GM18907 (cell line): Measurements from ENCODE around the gene GPR65.
"Not testable (repeated sequence)": the region's sequence is repeated elsewhere in the genome, so short reads cannot be mapped to it uniquely, and the experiment has no call there.

ENCODE experiments used
- ATAC-seq: cut with Tn5 transposase; IDR thresholded peaks from one replicate; pipeline ENCODE4 v1.9.1; 2021; ENCODE audit warnings: mild to moderate bottlenecking, moderate library complexity; ENCODE audit not compliant: unreplicated experiment

The GPR65 gene

DNA sequence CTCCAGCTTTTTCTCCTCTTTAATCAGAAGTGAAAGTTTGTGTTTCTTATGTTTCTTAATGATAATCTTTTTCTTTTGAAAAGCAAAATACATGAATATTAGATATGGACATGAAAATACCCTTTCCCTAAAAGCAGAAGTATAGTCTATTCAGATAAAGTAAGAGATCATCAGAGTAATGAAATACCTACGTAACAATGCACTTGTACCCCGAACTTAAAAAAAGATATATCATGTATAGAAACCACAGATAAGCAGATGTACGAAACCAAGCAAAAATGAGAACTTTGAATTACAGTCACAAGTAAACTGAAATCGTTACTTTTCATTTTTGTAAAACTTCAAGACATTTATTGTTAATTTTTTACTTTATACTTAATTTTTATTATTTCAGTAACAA lies 1.5 kb upstream of the GPR65 start:
- ATAC-seq, result no peak

DNA sequence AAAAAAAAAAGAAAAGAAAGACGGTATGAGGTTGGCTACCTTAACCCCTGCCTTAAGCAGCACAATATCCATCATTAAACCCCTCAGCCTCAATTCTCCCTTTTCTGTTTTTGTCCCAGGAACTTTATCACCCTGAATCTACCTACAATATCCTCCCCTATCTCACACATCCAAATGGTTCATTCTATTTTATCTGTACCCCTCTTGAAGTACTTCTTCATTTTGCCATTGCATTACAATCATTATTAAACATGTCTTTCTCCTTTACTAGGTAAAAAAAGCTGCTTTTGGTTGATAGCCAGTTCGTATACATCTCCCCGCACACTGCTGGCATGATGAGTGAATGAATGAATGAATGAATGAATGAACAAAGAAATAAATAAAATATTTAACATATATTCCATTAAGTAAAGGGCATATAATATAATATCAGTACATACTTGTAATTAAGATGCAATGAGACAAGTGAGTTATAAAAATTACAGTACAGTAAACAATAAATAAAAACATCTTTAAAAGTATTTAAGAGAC lies 364 bp upstream of the GPR65 start:
- no peak for ATAC-seq

DNA sequence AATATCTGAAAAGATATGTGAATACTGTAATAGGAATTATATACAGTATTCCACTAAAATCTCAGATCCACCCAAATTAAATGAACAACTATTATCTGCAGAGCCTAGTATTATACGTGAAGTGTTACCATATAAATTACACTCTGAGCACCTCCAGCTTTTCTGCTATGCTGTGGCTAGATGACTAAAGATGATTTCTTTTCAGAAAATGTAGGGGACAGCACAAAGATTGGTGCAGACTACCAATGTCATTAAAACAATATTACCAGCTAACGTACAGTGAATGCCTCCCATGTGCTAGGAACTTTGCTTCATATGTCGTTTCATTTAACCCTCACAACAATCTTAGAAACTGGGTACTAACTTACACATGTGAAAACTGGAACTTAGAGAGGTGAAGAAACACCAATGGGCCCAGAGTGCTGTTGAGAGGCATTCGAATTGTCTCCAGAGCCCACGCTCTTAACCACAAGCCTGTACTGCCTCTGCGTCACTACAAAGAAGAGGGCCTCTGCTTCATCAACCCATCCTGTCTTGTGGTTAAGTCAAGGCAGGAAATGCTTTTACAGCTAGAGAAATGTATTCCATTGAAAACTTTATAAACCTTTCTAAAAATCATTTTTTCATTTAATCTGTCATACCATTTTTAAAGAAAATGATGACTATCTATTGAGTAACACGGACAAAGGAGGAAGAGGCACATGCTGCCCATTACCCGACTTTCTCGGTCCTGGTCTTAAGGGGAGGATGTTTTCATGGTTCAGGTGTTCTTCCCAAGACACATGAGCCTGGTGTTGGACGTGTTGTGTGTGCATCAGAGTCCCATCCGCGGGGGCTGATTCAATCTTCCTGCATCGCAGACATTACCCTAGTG lies 1.3 kb downstream of the GPR65 start:
- ATAC-seq, result peak; percentile 93

DNA sequence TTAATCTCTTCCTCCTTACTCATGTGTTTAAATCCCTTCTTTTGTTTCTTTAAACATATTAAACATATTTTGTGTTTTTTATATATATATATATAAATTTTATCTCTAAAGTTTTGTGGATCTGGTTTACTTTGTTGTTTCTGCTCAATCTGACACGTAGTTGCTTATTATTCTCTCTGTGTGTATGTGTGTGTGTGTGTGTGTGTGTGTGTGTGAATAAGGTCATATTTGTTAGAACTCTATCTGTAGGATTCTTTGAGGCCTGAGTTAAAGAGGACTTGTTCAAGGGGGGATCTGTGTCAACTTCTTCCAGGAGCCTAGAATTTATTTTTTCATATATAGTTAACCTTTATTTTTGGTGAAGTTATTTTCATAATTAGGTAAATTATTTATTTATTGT lies 2.7 kb downstream of the GPR65 start:
- ATAC-seq, result no peak

DNA sequence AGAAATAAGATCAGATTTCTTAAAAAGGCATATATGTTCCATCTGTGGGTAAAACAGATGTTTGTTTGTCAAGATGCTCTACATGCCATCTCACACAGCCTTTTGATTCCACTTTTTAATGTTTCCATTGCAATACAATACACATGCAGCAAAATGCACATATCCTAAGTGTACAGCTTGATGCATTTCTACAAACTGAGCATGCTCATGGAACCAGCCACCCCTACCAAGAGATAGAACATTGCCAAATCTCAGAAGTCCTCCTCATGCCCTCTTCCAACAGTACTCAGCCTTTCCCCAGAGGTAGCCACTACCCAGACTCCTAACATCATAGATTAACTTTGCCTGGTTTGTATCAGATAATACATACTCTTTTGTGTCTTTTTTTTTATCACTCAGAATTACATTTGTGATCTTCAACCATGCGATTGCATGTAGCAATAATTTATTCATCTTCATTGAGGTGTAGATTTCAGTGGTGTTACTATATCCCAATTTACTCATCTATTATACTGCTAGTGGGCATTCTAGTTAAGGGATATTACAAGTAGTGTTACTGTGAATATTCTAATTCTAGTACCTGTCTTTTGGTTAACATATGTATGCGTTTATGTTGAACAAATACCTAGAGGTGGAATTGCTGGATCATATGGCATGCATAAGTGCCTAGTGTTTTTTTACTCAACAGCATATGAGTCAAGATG lies 3.3 kb downstream of the GPR65 start:
- no peak for ATAC-seq

DNA sequence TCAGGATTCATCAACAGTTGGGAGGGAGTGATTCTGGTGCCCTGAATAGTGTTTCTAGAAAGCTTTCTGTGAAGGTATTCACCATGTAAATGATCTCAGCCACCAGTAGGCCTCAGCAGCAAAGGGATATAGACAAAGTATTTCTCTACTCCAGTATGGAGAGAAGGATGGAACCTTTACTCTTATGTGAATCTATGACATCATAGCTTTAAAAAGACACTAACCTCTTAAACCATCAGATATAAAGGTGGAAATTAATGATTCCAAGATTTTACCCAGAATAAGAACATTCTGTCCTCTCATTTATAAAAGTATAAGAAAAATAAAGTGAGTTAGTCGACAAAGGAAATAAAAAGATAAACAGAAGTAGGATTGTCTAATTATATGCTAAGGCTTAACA lies 4.6 kb downstream of the GPR65 start:
- ATAC-seq, result no peak

DNA sequence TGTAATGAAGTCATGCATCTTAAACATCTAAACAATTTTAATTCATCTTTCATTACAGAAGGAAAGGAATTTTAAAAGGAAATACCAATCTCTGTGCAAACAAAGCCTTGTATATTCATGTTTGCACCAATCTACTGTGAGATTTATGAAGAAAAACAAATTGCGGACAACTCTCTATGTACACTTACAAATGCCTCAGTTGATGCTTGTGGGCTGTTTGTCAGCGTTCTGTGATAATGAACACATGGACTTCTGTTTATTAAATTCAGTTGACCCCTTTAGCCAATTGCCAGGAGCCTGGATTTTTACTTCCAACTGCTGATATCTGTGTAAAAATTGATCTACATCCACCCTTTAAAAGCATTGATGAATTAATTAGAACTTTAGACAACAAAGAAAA lies 5.4 kb downstream of the GPR65 start:
- ATAC-seq, result no peak

DNA sequence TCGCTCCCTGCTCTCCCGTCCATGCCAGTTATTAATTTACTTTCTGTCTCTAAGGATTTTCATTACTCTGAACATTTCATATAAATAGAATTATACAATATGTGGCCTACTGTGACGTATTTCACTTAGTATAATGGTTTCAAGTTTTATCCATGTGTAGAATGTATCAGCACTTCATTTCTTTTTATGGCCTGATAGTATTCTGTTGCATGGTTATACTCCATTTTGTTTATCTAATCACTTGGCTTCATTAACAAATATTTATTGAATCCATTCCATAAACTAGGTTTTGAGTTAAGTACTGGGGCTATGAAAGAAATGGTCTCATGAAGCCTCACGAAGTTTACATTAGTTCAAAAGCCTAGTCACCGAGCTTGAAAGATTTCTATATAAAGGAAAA lies 7.6 kb downstream of the GPR65 start:
- ATAC-seq, result no peak

DNA sequence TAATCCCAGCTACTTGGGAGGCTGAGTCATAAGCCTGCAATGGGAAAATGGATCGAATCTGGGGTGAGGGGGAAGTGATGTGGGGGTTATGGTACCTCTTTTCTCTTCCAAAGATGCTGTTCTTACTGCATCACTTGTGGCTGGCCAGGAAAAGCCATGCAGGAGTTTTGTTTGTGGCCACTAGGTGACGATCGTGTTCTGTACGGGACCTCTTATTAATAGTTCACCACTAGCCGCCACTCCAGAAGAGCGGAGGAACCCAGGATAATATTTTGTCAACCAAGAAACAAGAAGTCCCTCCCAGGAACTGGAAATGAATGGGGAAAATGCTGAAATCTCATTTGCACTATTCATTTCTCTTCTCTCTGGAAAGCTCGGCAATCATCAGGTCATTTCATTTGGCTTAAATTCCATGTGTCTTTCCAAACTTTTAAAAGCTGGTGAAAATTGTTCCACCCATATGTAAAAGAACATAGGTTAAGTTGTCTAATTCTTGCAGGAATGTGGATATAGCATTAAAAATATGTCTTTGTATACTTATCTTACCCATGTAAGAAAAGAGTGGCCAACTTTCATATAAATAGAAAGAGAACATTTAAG lies 8.9 kb downstream of the GPR65 start:
- ATAC-seq, result peak; percentile 96

DNA sequence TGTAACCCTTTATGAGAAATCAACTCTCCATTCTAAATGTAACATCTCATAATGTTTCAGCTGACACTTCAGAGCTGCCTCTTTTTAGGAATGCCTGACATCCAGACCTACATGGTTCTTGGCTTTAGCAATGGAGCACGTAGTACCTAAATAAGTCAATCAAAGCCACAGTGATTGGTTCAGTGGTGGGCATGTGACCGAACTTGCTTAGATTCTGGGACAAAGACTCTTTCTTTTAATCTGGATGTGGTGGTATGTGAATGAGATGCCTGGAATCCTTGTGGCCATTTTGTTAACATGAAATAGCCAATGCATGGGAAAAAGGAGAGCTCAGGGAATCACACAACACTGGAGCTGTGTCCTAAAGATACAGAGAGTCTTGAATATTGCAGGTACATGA lies 11.8 kb downstream of the GPR65 start:
- no peak for ATAC-seq

DNA sequence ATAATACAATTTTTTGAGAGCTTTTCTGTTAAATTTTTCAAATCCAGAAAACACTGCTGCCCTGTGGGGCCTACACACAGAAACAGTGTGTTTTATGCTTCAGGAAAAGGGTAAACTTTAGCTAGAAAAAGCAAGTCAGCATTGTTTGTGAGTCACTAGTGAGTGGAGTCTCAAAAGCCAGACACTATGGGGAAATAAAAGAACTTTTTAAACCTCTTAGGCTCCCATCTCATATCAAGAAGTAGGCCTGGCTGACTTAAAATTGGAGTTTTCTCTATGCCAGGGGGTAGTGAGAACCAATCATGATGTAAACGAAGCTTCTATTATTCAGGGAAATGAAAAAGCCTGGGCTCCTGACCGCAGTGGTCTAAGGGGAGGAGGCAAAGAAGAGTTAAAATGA lies 12.6 kb downstream of the GPR65 start:
- no peak for ATAC-seq

DNA sequence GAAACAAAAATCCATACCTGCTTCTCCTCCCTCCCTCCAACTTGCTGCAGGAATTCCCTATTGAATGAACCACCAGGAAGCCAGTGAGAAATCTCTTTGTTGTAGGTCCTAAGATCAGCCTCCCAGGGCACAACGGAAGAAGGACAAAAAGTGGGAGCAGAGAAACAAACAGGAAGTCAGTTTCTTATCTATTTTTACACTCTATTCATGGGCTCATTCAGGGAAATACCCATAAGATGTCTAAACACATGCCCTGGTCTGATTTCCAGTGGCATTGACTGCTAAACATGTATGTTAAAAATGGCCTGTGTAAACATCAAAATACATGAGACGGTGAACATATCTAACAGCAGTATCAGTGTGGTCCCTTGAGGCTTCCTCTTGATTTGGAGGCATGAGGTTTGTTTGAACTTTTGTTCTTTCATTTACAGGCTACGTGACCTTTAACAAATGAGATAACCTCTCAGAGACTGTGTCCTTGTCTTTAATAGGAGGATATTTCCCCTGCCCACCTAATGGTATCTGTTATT lies 18.8 kb downstream of the GPR65 start:
- peak; percentile 42 for ATAC-seq

DNA sequence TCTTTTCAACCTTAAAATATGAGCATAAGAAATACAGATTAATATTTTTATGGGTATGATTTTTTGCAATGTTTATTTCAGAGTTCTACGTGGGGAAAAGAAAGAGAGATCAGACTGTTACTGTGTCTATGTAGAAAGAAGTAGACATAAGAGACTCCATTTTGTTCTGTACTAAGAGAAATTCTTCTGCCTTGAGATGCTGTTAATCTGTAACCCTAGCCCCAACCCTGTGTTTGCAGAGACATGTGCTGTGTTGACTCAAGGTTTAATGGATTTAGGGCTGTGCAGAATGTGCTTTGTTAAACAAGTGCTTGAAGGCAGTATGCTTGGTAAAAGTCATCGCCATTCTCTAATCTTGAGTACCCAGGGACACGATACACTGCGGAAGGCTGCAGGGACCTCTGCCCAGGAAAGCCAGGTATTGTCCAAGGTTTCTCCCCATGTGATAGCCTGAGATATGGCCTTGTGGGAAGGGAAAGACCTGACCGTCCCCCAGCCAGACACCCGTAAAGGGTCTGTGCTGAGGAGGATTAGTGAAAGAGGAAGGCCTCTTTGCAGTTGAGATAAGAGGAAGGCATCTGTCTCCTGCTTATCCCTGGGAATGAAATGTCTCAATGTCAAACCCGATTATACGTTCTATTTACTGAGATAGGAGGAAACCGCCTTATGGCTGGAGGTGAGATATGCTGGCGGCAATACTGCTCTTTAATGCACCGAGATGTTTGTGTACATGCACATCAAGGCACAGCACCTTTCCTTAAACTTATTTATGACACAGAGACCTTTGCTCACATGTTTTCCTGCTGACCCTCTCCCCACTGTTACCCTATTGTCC lies 19.5 kb downstream of the GPR65 start:
- not testable (repeated sequence) for ATAC-seq

DNA sequence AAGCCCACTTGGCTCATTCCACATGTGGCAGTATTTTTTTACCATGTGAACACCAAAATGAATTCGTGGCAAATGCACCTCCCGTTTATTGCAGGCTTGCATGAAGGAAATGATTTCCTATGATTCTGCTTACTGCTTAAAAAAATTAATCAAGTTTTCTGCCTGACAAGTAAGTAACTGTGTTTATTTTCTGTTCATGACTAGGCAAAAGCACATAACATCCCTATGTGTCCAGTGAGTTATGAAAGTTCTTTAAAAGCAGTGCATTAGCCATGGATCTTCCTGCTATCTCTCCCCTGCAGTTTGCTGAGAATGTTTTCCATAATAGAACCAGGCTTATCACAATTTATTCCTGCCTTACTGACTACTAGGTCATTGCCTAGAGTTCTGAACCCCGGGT lies 20.4 kb downstream of the GPR65 start:
- no peak for ATAC-seq

DNA sequence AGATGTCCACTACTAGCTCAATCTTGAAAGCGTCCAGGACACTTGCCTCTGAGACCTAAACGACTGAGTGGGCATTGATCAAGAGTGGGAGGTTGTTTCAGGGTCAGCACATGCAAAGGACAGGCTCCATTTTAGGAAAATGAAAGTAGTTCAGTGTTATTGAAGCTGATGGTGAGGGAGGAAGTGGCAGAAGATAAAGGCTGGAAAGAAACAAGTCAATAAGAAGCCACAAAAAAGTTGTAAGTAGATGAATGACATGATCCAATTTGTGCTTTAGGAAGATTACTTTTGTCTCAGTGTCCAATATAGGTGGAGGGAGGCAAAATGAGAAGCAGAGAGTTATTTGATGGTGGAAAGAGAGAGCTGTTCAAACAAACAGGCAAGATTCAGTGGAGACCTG lies 22.0 kb downstream of the GPR65 start:
- peak; percentile 46 for ATAC-seq

DNA sequence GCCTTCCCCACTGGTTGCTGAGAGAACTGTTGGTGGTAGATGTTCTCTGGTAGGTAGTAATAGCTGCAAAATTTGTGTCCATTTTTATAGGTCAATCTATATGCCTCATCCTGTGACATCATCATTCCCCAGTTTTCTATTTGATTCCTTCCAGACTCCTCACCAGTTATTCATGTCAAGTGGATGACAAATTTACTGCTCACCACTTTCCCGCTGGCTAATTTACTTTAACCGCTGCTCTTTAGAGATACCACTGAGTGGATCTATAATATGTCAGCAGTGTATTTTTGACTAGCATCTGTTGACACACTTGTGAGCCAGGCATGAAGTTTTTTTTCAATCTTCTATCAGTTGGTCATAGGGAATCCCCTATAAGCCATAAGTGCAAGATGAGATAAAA lies 24.6 kb downstream of the GPR65 start:
- ATAC-seq, result no peak

DNA sequence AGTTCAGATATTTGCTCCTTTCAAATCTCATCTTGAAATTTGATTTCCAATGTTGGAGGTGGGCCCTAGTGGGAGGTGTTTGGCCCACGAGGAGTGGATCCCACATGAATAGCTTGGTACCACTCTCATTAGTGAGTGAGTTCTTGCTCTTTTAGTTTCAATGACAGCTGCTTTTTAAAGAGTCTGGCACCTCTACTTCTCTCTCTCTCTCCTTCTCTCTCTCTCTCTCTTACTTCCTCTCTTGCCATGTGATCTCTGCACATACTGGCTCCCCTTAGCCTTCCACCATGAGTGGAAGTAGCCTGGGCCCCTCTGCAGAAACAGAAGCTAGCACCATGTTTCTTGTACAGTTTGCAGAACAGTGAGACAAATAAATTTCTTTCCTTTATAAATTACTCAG lies 25.1 kb downstream of the GPR65 start:
- ATAC-seq, result no peak

DNA sequence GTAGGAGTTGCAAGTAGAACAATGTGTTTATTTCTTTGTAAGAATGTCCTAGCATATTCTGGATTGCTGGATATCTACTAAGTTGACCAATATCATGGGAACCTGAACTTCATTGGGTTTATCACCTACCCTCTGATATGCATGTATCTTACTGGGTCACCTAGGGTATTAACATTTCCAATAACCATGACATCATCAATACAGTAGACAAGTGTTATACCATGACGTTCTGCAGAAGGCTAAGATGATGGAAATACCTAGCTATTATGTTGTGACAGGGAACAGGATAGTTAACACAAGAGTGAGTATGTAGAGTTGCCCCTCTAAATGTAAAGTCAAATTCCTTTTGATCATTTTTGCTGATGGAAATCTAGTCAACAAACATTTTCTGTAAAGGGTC lies 26.0 kb downstream of the GPR65 start:
- ATAC-seq, result no peak

DNA sequence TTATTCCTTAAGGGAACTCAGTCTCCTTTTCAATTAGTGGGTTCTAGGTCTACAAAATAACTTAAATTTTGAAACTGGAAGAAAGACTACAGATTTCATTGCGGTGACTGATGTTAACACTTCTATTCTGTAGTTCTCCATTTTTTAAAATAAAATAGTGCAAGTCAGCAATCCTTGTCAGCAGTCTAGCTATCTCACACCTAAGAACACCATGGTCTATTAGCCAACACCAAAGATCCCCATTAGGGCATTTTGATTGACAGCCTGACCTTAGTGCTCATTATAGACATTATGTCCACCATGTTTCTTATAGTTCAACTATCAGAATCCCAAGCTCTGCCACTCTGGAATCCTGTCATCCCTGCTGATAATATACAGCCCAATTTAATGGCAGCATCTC lies 27.4 kb downstream of the GPR65 start:
- ATAC-seq, result no peak

DNA sequence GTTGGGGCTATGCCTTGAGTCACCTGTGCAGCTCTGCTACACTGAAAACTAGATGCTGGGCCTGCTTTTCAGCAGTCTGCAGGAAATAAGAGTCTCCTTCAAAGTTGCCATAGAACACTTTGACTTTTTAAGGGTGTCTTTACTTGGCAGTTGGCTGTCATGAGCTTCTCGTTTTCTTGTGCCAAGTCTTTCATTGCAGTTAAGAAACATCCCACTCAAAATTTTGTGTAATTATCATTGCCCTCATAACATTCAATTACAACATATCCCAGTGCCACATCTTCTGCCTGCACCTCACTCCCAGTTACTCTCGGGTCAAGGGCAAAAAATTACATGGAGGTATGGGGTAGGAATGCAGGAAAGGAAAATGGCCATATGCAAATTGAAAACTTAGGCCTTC lies 29.1 kb downstream of the GPR65 start:
- ATAC-seq, result no peak

DNA sequence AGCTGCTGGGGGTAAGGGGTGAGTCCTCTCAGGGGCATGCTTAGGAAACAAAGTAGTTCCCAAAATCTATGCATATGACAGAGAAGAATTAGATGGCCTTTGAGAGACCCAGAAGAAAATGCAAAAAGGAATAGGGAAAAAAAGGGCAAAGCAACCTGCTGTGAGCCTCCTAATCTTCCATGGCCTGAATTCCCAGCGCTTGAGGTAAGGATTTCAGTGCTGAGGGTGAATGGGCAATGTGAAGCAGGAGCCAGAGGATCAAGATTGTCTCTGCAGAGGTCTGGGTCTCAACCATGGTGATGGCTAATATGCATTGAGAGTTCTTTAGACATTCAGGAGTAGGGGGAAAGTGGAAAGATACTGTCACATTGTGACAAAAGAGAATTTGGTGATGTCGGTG lies 31.5 kb downstream of the GPR65 start:
- ATAC-seq, result no peak
